ENCODE data around the gene PRKACB. TPM values are rescaled to one million over a fixed set of nuclear protein-coding genes. Genes with fewer than 3 reads are reported as not detected.

The PRKACB gene
- total RNA-seq, 2 donors from 2014 or later: 25.2 to 35.0 TPM

DNA sequence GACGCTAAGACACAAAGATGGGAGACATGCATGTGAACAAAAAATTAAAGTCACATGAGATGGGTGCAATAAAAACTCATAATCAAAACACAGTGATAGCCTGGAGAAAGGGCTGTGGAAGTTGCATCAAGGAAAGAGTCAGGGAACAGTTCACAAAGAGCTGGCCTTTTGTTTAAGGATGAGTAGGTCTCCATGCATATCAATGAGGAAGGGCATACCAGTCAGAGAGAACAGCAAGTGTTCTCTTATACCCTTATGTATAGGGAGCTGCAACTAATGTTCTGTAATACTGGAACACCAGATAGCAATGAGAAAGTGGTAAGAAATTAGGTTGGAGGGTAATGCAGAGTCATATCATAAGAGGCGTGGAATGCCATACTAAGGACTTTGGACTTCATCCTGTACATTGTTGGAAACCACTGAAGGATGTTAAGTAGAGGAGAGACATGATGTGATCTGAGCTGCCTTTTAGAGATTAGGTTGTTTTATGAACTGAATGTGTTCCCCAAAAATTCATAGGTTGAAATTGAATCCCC lies 110.7 kb downstream of the PRKACB start:
- H3K27me3 ChIP-seq: no peaks in the 10 kb centered on the region
- peaks cover 0 to 17% of the 10 kb centered on the region in 2 donors for H3K4me1 ChIP-seq
- H3K4me3 ChIP-seq: no peak overlapping the region
- no peak for DNase-seq (ENCODE audit: low spot score)
- TF ChIP-seq, protein P1, sequence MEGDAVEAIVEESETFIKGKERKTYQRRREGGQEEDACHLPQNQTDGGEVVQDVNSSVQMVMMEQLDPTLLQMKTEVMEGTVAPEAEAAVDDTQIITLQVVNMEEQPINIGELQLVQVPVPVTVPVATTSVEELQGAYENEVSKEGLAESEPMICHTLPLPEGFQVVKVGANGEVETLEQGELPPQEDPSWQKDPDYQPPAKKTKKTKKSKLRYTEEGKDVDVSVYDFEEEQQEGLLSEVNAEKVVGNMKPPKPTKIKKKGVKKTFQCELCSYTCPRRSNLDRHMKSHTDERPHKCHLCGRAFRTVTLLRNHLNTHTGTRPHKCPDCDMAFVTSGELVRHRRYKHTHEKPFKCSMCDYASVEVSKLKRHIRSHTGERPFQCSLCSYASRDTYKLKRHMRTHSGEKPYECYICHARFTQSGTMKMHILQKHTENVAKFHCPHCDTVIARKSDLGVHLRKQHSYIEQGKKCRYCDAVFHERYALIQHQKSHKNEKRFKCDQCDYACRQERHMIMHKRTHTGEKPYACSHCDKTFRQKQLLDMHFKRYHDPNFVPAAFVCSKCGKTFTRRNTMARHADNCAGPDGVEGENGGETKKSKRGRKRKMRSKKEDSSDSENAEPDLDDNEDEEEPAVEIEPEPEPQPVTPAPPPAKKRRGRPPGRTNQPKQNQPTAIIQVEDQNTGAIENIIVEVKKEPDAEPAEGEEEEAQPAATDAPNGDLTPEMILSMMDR (IDR thresholded peaks at IDR 0.05): no peak
- H3K36me3 ChIP-seq: no peaks in the 10 kb centered on the region
- no peaks in the 10 kb centered on the region for H3K9me3 ChIP-seq
- no peak overlapping the region for H3K27ac ChIP-seq

DNA sequence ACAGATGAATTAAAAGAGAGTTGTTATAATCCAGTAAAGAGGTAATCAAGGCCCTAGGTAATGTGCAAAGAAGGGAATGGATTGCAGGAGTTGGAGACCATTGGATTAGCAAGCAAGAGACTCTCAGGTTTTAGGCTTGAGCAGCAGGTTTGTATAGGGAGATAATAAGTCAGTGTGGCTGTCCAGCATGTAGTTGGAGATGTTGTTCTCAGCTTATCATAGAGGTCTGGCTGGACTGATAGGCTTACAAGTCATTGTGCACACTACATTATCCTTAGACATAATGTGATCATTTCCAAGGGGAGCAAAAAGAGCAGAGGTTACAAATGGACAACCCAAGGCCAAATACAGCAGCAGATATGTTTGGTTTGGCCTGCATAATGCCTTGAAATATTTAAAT lies 111.5 kb downstream of the PRKACB start:
- Histone ChIP-seq H3K36me3 (no peaks in the 10 kb centered on the region), H3K4me3 (no peak overlapping the region), H3K27ac (no peak overlapping the region), H3K27me3 (no peaks in the 10 kb centered on the region), H3K4me1 (peaks cover 0 to 17% of the 10 kb centered on the region in 2 donors), H3K9me3 (no peaks in the 10 kb centered on the region)
- DNase-seq (ENCODE audit: low spot score): no peak
- TF ChIP-seq, protein P1 (IDR thresholded peaks at IDR 0.05): no peak

DNA sequence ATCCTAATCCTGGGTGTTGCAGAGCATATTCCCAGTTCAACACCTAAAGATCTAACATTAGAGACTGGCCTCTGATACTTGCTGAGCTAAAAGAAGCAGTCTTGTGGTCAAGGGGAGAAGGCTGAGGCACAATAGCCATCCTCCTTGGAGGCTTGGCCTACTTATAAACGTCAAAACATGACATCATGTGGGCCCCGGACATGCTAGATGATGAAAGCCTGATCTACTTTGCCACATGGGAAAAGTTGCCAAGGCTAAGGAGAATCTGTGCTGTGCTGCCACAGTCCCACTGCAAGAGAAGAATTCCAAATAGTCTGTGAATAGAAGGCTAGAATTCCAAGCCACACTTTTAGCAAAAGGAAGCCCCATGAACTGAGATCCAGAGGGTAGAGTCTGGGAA lies 113.5 kb downstream of the PRKACB start:
- H3K36me3 ChIP-seq: no peaks in the 10 kb centered on the region
- TF ChIP-seq, protein P1 (IDR thresholded peaks at IDR 0.05): no peak
- no peaks in the 10 kb centered on the region for H3K9me3 ChIP-seq
- no peak overlapping the region for H3K27ac ChIP-seq
- H3K27me3 ChIP-seq: no peaks in the 10 kb centered on the region
- H3K4me3 ChIP-seq: no peak overlapping the region
- DNase-seq (ENCODE audit: low spot score): no peak
- H3K4me1 ChIP-seq: peaks cover 0 to 17% of the 10 kb centered on the region in 2 donors

DNA sequence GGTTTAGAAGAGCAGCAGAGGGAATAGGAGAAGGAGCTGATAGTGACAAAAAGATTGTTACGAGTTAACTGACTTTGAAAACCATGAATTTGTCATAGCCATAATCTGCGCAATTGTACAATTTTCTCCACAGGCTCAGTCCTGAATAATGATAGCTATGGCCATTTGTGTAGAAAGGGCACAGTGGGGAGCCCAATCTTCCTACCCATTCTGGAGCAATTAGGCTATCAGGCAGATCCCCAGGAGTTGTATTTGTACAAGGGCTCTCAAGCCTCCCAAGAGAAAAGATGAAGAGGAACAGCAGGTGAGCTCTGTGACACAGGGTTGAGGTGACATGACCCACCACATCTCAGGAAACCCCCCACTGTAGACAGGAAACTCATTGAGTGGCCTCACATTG lies 115.3 kb downstream of the PRKACB start:
- Histone ChIP-seq H3K27me3 (no peaks in the 10 kb centered on the region), H3K4me3 (no peak overlapping the region), H3K36me3 (no peaks in the 10 kb centered on the region), H3K9me3 (no peaks in the 10 kb centered on the region), H3K4me1 (peaks cover 0 to 8% of the 10 kb centered on the region in 2 donors), H3K27ac (no peak overlapping the region)
- DNase-seq (ENCODE audit: low spot score): no peak
- TF ChIP-seq, protein P1 (IDR thresholded peaks at IDR 0.05): no peak

DNA sequence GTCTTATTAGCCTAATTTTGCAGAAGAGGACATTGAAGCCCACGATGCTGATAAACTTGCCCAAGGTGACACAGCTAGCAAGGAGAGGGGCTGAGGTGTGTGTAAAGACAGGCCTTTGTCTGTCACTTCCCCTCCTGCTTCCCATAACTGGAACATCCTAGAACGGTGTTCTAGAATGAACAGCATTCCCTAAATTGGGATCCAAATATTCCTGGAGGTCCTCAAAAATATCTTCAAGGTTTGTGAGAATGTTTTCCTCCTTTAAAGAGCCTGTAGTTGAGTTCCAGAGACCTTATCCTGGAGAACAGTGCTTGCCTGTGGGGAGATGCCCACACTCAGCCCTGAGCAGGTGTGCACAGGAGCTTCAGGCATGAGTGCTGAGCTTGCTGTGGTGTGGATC lies 115.9 kb downstream of the PRKACB start:
- no peaks in the 10 kb centered on the region for H3K27me3 ChIP-seq

More for the DNA sequence above, 115.9 kb downstream of the PRKACB start:
- no peak overlapping the region for H3K4me3 ChIP-seq
- no peaks in the 10 kb centered on the region for H3K36me3 ChIP-seq
- H3K4me1 ChIP-seq: peaks cover 0 to 7% of the 10 kb centered on the region in 2 donors
- DNase-seq (ENCODE audit: low spot score): no peak
- no peak overlapping the region for H3K27ac ChIP-seq
- no peaks in the 10 kb centered on the region for H3K9me3 ChIP-seq
- TF ChIP-seq, protein P1 (IDR thresholded peaks at IDR 0.05): no peak
